ENCODE measurements around the gene C1orf198. TPM values are rescaled to one million over a fixed set of nuclear protein-coding genes. Genes with fewer than 3 reads are reported as not detected.

Gene C1orf198
- total RNA-seq, 1 experiment from 2014 or later, result 22.9 TPM

DNA sequence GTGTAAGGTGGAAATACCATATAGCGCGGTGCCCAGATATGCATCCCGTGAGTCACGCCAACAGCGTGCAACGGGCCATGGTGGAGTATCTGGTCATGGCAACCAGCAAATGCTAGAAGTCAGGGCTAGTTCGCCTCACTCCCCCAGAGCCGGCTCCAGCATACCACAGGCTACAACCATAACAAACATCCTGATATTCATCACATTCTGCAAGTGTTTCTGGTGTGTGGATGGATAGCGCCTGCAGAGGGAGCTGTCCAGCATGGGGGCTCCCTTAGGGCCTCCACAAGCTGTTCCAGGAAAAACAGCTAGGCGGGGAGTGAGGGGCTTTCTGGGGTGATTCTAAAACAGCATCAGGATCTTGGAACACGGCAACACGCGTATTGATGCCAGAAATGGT lies 6.8 kb downstream of the C1orf198 start:
- H2AFZ ChIP-seq (ENCODE audit: low read depth, low read length, poor library complexity, severe bottlenecking), result no peak overlapping the region
- no peak overlapping the region for H3K27ac ChIP-seq (ENCODE audit: low read depth, low read length)
- no peak overlapping the region for H3K4me2 ChIP-seq (ENCODE audit: low read length)
- H3K9me3 ChIP-seq (ENCODE audit: control insufficient read depth in 1 of 2, insufficient read depth in 1 of 2, low read depth in 1 of 2, low read length in 2 of 2), result no peaks in the 10 kb centered on the region
- peaks cover 14 to 17% of the 10 kb centered on the region in 2 experiments for H3K4me1 ChIP-seq (ENCODE audit: control insufficient read depth in 1 of 2, insufficient read depth in 2 of 2, low read length in 2 of 2)
- RAD21 ChIA-PET (ENCODE audit: low non-redundant PET in 1 of 2, low total read pairs in 2 of 2, uncharacterized antibody in 2 of 2, unreplicated experiment in 2 of 2), result no interaction called here
- no peak overlapping the region for H3K9ac ChIP-seq (ENCODE audit: low read length)
- H3K36me3 ChIP-seq (ENCODE audit: control insufficient read depth in 1 of 2, insufficient read depth in 2 of 2, low read length in 2 of 2), result no peaks in the 10 kb centered on the region
- H3K4me3 ChIP-seq (replicated peaks in 1 of 2; ENCODE audit: low read depth in 1 of 2, low read length in 2 of 2), result no peak overlapping the region
- CTCF ChIA-PET, result no interaction called here
- no TSS peak for BruUV-seq (replicated peaks)
- intact Hi-C loops (cut with micrococcal nuclease), result no loop called here
- no peaks in the 10 kb centered on the region for H3K27me3 ChIP-seq (ENCODE audit: insufficient read depth, low read length)
- POLR2A ChIA-PET, result no interaction called here
- no peaks in the 10 kb centered on the region for H4K20me1 ChIP-seq (ENCODE audit: insufficient read depth)
- ATAC-seq, result no peak
- H3K79me2 ChIP-seq (ENCODE audit: insufficient read depth, low read length), result peaks cover 80% of the 10 kb centered on the region
- no peak for DNase-seq (ENCODE audit: low read depth, low spot score)
- no peak for TF ChIP-seq SRF (IDR thresholded peaks at IDR 0.05; ENCODE audit: low read depth)
- TF ChIP-seq, protein P1, sequence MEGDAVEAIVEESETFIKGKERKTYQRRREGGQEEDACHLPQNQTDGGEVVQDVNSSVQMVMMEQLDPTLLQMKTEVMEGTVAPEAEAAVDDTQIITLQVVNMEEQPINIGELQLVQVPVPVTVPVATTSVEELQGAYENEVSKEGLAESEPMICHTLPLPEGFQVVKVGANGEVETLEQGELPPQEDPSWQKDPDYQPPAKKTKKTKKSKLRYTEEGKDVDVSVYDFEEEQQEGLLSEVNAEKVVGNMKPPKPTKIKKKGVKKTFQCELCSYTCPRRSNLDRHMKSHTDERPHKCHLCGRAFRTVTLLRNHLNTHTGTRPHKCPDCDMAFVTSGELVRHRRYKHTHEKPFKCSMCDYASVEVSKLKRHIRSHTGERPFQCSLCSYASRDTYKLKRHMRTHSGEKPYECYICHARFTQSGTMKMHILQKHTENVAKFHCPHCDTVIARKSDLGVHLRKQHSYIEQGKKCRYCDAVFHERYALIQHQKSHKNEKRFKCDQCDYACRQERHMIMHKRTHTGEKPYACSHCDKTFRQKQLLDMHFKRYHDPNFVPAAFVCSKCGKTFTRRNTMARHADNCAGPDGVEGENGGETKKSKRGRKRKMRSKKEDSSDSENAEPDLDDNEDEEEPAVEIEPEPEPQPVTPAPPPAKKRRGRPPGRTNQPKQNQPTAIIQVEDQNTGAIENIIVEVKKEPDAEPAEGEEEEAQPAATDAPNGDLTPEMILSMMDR (IDR thresholded peaks at IDR 0.05 in 2 of 3, conservative IDR thresholded peaks at IDR 0.05 in 1 of 3; ENCODE audit: borderline replicate concordance in 1 of 3, insufficient read depth in 1 of 3, low read depth in 2 of 3, low read length in 2 of 3), result peak in 2 of 3 experiments; percentile 15 to 25; a peak in 2 of 6 replicates
- H3K9me2 ChIP-seq (ENCODE audit: insufficient read depth), result no peaks in the 10 kb centered on the region

DNA sequence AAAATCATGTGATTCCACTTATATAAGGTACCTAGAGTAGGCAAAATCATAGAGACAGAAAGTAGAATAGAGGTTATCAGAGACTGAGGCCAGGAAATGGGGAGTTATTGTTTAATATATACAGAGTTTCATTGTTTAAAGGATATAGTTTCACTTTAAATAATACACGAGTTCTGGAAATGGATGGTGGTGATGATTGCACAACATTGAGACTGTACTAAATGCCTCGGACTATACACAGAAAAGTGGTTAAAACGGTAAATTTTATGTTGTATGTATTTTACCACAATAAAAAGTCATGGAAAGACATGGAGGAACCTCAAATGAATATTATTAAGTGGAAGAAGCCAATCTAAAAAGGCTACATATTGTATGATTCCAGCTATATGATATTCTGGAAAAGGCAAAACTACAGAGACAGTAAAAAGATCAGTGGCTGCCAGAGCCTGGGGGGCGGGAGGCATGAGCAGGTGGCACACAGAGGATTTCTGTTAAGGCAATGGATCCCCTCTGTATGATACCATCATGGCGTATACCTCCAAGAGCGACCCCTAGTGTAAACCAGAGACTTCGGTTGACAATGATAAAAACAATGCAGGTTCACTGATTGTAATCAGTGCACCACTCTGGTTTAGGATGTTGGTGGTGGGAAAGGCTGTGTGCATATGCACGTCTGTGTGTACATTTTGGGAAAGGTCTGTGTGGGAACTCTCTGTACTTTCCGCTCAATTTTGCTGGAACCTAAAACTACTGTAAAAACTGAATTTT lies 7.5 kb downstream of the C1orf198 start:
- Histone ChIP-seq H3K9me3 (ENCODE audit: control insufficient read depth in 1 of 2, insufficient read depth in 1 of 2, low read depth in 1 of 2, low read length in 2 of 2) (no peaks in the 10 kb centered on the region), H3K36me3 (ENCODE audit: control insufficient read depth in 1 of 2, insufficient read depth in 2 of 2, low read length in 2 of 2) (no peaks in the 10 kb centered on the region), H3K27ac (ENCODE audit: low read depth, low read length) (no peak overlapping the region), H3K4me3 (replicated peaks in 1 of 2; ENCODE audit: low read depth in 1 of 2, low read length in 2 of 2) (no peak overlapping the region), H3K4me1 (ENCODE audit: control insufficient read depth in 1 of 2, insufficient read depth in 2 of 2, low read length in 2 of 2) (peaks cover 14 to 21% of the 10 kb centered on the region in 2 experiments), H3K9me2 (ENCODE audit: insufficient read depth) (no peaks in the 10 kb centered on the region), H3K79me2 (ENCODE audit: insufficient read depth, low read length) (peaks cover 73% of the 10 kb centered on the region), H3K9ac (ENCODE audit: low read length) (no peak overlapping the region), H3K27me3 (ENCODE audit: insufficient read depth, low read length) (no peaks in the 10 kb centered on the region), H3K4me2 (ENCODE audit: low read length) (no peak overlapping the region), H4K20me1 (ENCODE audit: insufficient read depth) (no peaks in the 10 kb centered on the region), H2AFZ (ENCODE audit: low read depth, low read length, poor library complexity, severe bottlenecking) (no peak overlapping the region)
- intact Hi-C loops (cut with micrococcal nuclease), result no loop called here
- BruUV-seq (replicated peaks), result no TSS peak
- ChIA-PET RAD21 (ENCODE audit: low non-redundant PET in 1 of 2, low total read pairs in 2 of 2, uncharacterized antibody in 2 of 2, unreplicated experiment in 2 of 2) (no interaction called here), CTCF (no interaction called here), POLR2A (no interaction called here)
- DNase-seq (ENCODE audit: low read depth, low spot score) (no peak), ATAC-seq (peak; percentile 53; the same call in 1 of the 2 replicates)
- TF ChIP-seq SRF (IDR thresholded peaks at IDR 0.05; ENCODE audit: low read depth), result no peak
- TF ChIP-seq, protein P2, sequence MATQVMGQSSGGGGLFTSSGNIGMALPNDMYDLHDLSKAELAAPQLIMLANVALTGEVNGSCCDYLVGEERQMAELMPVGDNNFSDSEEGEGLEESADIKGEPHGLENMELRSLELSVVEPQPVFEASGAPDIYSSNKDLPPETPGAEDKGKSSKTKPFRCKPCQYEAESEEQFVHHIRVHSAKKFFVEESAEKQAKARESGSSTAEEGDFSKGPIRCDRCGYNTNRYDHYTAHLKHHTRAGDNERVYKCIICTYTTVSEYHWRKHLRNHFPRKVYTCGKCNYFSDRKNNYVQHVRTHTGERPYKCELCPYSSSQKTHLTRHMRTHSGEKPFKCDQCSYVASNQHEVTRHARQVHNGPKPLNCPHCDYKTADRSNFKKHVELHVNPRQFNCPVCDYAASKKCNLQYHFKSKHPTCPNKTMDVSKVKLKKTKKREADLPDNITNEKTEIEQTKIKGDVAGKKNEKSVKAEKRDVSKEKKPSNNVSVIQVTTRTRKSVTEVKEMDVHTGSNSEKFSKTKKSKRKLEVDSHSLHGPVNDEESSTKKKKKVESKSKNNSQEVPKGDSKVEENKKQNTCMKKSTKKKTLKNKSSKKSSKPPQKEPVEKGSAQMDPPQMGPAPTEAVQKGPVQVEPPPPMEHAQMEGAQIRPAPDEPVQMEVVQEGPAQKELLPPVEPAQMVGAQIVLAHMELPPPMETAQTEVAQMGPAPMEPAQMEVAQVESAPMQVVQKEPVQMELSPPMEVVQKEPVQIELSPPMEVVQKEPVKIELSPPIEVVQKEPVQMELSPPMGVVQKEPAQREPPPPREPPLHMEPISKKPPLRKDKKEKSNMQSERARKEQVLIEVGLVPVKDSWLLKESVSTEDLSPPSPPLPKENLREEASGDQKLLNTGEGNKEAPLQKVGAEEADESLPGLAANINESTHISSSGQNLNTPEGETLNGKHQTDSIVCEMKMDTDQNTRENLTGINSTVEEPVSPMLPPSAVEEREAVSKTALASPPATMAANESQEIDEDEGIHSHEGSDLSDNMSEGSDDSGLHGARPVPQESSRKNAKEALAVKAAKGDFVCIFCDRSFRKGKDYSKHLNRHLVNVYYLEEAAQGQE (IDR thresholded peaks at IDR 0.05; ENCODE audit: low read depth), result no peak
- TF ChIP-seq POLR2A (IDR thresholded peaks at IDR 0.05; ENCODE audit: borderline replicate concordance, extremely low read depth, insufficient read depth, insufficient read length), result no peak
- no peak for TF ChIP-seq EZH2phosphoT487 (IDR thresholded peaks at IDR 0.05; ENCODE audit: borderline replicate concordance)
- TF ChIP-seq FOSL1 (IDR thresholded peaks at IDR 0.05; ENCODE audit: low read depth), result no peak
- 0 out of 2 replicates have a peak, but pooled peaks have one; percentile 22 for TF ChIP-seq CEBPB (IDR thresholded peaks at IDR 0.05; ENCODE audit: low read depth)
- no peak for TF ChIP-seq TCF7L2 (IDR thresholded peaks at IDR 0.05; ENCODE audit: borderline replicate concordance, extremely low read depth, insufficient read depth, insufficient read length)
- TF ChIP-seq, protein P3, sequence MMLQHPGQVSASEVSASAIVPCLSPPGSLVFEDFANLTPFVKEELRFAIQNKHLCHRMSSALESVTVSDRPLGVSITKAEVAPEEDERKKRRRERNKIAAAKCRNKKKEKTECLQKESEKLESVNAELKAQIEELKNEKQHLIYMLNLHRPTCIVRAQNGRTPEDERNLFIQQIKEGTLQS (IDR thresholded peaks at IDR 0.05), result no peak
- TF ChIP-seq, protein P4, sequence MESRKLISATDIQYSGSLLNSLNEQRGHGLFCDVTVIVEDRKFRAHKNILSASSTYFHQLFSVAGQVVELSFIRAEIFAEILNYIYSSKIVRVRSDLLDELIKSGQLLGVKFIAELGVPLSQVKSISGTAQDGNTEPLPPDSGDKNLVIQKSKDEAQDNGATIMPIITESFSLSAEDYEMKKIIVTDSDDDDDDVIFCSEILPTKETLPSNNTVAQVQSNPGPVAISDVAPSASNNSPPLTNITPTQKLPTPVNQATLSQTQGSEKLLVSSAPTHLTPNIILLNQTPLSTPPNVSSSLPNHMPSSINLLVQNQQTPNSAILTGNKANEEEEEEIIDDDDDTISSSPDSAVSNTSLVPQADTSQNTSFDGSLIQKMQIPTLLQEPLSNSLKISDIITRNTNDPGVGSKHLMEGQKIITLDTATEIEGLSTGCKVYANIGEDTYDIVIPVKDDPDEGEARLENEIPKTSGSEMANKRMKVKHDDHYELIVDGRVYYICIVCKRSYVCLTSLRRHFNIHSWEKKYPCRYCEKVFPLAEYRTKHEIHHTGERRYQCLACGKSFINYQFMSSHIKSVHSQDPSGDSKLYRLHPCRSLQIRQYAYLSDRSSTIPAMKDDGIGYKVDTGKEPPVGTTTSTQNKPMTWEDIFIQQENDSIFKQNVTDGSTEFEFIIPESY (IDR thresholded peaks at IDR 0.05; ENCODE audit: extremely low read depth, insufficient replicate concordance, low read length), result no peak

Measured in HCT116 (cell line).